Activated CD4-positive, alpha-beta T cell treated with anti-CD3 and anti-CD28 coated beads, Interleukin-2, amount 50 U/mL, for 1 hour (primary cell): ENCODE measurements around the gene PIK3R5.
"Not testable (repeated sequence)": the region's sequence is repeated elsewhere in the genome, so short reads cannot be mapped to it uniquely, and the experiment has no call there.

Experiments used
- DNase-seq: peaks from one replicate; pipeline ENCODE4 v3.0.0-alpha.2; 2020

PIK3R5 gene

DNA sequence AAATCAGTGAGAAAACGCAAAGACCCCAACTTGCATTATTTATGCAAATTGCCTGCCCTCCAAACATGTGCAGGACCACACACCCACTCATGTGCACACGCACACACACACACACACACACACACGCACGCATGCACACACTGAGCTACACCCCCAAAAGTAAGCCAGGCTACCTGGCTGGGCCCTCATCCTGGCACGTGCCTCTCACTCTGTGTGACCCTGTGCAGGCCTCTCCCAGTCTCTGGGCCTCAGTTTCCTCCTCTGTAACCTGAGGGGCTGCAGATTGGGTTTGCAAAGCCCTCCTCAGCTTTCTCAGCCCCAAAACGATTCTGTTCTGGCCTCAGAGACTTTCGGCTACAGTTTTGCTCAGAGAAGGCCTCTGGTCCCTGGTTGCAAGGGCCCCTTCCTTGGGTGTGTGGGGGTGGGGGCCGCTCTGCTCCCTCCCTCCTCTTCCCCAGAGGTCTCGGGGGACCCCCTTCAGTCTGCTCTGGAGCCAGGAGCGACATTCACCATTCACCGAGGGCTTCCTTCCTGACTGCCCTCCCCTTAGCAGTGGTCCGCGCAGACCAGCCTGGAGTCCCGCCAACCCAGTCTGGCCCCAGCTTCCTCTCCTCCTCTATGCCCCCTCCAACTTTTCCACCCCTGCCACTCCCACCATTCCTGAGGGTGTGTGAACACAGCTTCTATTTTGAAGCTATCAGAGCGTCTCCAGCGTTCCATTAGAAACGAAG, 92.6 kb downstream of the PIK3R5 start:
- DNase-seq: no peak

DNA sequence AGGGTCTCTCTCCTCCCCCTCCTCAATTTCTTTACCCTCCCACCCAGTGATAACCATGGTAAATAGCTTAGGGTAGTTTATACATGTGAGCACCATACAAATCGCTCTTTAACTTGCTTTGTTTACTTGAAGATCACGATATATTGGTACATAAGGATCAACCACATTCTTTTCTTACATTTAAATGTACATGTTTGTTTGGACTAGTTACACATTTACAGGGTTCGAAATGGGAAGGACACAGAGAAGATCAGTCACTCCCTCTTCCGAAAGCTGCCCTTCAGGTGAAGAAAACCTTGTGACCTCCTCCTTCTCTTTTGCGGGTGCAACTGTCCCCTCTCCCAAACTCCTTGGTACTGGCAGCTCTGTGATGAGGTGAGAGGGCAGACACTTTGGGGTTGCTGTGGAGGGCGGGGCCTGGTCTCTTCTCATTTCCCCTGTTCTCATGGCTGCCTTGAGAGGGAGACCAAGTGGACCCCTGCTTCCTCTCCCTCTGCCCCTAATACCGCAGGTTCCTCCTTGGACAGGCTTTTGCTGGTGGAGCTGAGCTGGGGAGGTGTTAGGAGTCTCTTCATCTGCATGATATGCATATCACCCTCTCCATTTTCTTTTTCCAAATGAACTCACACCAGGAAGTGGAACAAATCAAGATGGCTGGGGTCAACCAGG, 93.3 kb downstream of the PIK3R5 start:
- no peak for DNase-seq

GRCh38 chr17:8871081-8871581, 94.4 kb downstream of the PIK3R5 start:
- no peak for DNase-seq

GRCh38 chr17:8870406-8871040, 95.0 kb downstream of the PIK3R5 start:
- DNase-seq: no peak

GRCh38 chr17:8869114-8869815, 96.2 kb downstream of the PIK3R5 start:
- DNase-seq: no peak

DNA sequence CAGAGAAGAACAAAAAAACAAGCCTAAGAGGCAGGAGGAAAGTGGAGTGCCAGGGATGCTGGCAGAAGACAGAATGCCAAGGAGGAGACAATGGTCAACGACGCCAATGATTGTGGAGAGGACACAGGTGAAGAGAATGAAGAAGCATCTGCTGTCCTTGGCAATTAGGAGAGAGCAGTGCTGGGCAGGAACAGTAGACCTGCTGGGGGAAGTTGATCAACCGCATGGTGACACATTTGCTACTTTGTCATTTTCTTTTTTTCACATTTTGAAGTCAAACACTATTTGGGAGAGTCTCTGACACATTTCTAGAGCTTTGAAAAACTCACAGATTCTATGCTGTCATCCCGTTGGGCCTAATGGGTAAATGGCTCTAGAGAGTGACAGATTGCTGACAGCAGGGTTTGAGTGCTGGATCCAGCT, 97.0 kb downstream of the PIK3R5 start:
- no peak for DNase-seq

- no peak for DNase-seq
These were observed 97.4 kb downstream of the PIK3R5 start for GRCh38 chr17:8868092-8868491.

GRCh38 chr17:8867361-8867981, 98.0 kb downstream of the PIK3R5 start, which contains the start of gene PIK3R6:
TSS of gene PIK3R6 (minus strand) at chr17:8867674. CDS start at chr17:8849794, 17,880 bp downstream.
- no peak for DNase-seq

GRCh38 chr17:8865811-8866210, 99.7 kb downstream of the PIK3R5 start:
- no peak for DNase-seq

DNA sequence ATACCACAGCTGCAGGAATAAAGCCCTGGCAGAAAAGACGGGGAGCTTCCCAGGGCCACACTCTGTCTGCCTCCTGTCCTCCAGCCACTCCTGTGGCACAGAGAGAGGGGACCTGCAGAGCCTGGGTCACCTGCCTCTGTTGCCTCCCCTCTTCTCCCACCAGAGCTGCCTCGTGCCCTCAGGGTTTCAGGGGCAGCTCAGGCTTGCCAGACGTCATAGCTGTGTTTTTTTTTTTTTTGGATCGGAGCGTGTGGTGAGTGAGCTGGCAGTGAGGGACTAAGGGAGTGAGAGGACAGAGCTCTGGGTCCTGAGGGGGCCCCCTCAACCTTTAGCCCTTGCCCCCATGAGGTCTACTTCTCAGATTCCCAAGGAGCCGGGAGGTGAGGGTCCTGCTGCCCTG, 100.1 kb downstream of the PIK3R5 start:
- DNase-seq: no peak

DNA sequence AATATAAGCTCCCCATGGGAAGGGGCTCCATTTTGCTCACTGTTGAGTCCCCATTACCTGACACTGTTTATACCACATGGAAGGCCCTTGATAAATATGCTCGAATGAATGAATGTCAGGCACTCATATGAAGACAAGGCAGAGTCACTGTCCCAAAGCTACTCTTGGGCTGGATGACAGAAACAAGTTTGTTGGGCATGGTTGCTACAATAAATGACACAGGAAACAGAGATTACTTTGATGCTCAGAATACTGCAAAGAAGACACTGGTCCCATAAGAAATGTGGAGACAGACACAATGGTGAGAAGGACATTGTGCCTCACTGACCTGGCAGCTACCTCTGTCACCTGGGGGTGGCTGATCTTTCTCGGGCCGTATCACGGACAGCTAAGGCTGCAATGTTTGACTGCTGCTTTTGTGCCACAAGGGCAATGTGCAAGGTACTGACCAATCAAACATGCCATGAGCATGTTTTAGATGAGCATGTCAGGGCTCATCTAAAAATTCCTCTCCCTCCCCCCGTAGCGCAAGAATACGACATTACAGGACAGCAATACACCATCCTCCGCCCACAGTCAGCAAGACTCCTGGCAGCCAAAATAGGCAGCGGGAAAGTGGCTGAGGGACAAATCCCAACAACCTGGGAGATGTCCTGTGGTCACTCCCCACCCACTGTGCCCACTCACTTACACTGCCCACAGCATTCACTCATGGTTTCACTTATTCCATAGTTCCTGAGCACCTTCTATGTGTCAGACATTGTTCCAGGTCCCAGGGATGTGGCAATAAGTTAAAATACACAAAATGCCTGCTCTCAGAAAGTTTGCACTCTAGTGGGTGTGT, 103.1 kb downstream of the PIK3R5 start:
- no peak for DNase-seq

GRCh38 chr17:8861495-8862181, 103.9 kb downstream of the PIK3R5 start:
- DNase-seq: no peak

DNA sequence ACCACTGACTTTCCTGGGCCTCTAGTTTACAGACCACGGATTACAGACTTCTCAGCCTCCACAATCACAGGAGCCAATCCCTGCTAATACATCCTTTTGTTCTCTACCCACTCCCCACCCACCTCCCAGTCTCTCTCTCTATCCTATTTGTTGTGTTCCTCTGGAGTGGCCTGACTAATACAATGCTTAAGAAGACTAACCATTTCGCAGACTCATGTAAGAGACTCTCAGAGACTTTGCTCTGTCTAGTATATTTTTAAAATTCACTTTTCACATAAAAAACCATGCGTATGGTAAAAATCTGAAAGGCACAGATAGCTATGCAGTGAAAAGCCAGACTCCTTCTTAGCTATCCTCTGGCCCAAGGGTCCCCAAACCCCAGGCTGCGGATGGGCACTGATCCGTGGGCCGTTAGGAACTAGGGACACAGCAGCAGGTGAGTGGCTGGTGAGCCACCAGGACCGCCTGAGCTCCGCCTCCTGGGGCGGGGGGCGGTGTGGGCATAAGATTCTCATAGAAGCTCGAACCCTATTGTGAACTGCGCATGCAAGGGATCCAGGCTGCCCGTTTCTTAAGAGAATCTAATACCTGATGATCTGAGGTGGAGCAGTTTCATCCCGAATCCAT, 105.6 kb downstream of the PIK3R5 start:
- DNase-seq: no peak

DNA sequence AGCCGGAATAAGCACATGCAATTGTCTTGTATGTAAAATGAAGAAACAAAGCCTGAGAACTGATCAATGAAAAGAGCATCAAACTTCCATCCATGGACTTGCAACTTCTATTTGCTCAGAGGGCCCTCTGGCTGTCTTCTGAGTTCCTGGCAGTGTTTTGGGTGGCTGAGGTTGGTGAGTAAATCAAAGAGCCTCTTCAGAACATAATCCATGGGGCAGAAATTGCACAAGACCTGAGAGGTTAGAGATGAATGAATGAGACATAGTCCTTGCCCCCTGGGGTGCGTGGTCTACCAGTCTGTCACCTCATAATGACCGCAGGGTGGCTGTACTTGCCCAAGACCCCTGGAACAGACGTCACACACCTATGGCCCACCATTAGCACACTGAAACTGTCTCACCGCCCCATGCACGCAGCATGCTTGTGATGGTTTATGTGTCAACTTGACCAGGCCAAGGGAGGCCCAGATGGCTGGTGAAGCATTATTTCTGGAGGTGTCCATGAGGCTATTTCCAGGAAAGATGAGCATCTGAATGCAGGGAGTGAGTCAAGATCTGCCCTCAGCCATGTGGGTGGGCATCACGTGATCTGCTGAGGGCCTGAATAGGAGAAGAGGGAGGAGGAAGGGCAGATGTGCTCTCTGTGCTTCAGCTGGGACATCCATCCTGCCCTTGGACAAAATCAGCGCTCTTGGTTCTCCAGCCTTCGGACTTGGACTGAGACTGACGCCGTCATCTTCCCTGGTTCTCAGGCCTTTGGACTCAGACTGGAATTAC, 106.3 kb downstream of the PIK3R5 start:
- DNase-seq: no peak

DNA sequence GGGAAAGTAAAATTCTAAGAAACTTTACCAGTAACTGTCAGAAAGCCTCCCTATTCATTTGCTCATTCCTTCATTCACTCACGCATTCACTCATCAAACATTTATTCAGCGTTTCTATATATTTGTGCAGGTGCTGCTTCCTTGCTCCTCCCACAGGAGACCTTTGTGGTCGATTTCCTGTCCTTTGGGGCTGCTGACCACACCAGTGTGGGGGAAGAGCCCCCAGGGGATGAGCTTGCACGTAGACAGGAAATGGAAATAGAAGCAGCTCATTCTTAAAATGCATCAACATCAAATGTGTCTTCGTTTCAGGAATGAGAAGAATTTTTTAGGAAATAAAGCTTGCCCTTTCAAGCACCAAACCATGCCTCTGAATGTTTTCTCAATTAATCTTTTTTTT, 107.6 kb downstream of the PIK3R5 start:
- DNase-seq: no peak

- DNase-seq: no peak
These were observed 108.5 kb downstream of the PIK3R5 start for GRCh38 chr17:8856869-8857575.

- DNase-seq: not testable (repeated sequence)
These were observed 109.3 kb downstream of the PIK3R5 start for GRCh38 chr17:8856205-8856603.

- no peak for DNase-seq
These were observed 109.9 kb downstream of the PIK3R5 start for GRCh38 chr17:8855477-8856204.
